Raji (cell line): ENCODE results near the gene ABCD1.

Source experiments
- POLR2A ChIP-seq: IDR thresholded peaks from 2 replicates; pipeline ENCODE4 v1.6.1; 2011; ENCODE audit warnings: low read depth, low read length, control low read depth; ENCODE audit not compliant: insufficient read depth

The ABCD1 gene

DNA sequence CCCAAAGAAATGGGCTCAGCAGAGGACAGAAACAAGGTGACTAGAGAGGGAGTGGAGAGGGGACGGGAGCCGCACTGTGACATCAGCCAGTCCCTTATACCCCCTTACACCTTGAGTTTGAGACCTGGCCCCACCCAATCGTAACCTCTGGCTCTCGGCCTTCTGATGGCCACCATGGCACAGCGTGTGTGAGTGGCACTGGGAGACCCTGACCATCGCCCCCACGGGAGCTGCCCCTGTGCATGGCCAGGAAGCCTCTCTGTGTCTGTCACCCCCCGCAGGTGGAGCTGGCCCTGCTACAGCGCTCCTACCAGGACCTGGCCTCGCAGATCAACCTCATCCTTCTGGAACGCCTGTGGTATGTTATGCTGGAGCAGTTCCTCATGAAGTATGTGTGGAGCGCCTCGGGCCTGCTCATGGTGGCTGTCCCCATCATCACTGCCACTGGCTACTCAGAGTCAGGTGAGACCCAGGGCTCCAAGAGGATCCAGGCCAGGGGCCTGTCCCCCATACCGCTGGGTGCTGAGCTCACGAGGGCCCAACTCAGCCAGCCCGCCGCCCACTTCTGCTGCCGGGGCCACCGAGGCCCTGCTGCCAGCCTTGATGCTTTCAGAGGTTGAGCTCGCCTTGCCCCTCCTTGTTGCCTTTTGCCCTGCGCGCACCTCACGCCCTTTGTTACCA, 4.4 kb downstream of the ABCD1 start:
- no peak for TF ChIP-seq POLR2A

DNA sequence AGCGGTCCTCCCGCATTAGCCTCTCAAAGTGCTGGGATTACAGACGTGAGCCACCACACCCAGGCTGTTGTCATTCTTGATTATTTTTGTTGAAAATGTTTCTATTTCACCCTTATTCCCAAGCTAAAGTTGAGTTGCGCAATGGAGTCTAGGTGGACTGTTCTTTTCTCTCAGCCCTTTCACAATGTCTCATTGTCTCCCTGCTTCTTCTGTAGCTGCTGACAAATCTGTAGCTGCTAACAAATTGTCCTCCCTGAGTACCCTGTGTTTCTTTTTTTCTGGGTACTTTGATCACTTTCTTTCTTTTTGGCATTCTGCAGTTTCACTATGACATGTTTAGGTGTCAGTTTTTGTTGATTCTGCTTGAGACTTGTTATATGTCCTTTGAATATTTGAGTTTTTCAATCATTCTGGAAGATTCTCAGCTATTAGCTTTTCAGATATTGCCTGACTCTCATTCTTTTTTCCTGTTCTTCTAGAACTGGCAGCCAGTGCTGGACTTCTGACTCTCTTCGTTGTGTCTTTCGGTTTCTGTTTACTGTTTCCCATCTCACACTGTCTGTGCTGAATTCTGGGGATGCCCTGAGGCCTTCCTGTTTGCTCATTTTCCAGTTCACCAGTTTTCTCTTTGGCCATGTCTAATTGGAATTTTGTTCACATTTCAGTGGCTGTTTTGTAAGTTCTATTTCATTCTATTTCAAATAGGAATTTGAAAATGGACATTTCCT, 6.6 kb downstream of the ABCD1 start:
- TF ChIP-seq POLR2A, result no peak

DNA sequence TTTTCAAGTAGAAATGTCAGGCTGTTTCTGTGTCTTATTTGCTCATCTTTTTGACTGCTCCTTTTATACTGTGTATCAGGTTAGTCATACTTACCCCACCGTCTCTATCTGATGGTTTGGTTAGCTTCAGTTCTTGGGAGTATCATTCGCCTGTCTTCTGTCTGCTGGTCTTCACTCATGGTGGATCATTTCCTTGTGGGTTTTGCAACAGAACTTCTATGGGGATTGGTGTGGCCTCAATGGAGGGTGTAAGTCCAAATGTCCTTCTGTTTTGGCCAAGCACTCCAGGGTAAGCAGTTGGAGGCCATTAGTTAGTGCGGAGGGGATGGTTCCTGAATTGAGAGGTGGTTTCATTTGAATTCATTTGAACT, 7.2 kb downstream of the ABCD1 start:
- TF ChIP-seq POLR2A, result no peak

- no peak for TF ChIP-seq POLR2A
These were observed 7.7 kb downstream of the ABCD1 start for GRCh38 chrX:153732401-153732800.

GRCh38 chrX:153733651-153734240, 9.1 kb downstream of the ABCD1 start:
- TF ChIP-seq POLR2A, result no peak

DNA sequence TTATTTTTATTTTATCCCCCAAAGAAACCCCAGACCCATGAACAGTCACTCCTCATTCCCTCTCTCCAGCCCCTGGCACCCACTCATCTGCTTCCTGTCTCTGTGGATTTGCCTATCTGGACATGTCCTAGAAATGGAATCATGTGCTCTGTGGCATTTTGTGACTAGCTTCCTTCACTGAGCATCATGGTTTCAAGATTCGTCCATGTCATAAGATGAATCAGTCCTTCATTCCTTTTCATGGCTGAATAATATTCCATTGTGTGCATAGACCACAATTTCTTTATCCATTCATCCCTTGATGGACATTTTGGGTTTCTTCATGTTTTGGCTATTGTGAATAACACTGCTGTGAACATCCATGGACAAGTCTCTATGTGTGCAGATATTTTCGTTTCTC, 10.2 kb downstream of the ABCD1 start:
- no peak for TF ChIP-seq POLR2A

- TF ChIP-seq POLR2A, result no peak
These were observed 10.6 kb downstream of the ABCD1 start for GRCh38 chrX:153735274-153735673.

- TF ChIP-seq POLR2A, result no peak
These were observed 11.6 kb downstream of the ABCD1 start for GRCh38 chrX:153736071-153736820.

- no peak for TF ChIP-seq POLR2A
These were observed 12.3 kb downstream of the ABCD1 start for GRCh38 chrX:153736871-153737441.

GRCh38 chrX:153738056-153738605, 13.5 kb downstream of the ABCD1 start:
- TF ChIP-seq POLR2A, result no peak

DNA sequence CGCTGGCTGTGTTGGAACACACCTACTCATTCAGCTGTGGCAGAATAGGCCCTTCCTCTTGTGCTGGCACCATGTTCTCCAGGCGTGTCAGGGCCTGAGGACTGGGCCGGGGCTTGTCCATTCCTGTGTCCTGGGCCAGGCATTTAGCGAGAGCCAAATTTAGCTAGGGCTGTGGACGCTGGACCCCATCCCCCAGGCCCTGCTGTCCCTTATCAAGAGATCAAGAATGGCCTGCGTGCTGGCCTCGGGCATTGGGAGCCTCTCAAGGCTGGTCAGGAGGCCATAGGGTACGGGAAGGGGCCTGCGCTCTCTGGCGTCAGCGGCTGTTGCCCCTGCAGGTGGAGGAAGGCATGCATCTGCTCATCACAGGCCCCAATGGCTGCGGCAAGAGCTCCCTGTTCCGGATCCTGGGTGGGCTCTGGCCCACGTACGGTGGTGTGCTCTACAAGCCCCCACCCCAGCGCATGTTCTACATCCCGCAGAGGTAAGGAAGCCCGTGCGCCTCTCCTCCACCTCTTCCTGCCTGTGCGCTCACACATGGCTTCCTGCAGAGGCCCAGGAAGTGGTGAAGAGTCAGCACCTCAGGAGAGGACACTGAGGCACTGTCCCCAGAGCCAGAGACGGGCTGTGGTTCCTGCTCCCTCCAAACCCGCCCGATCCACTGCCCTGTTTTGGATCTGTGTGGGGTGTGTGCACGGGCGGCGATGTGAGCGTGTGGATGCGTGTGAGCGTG, 15.3 kb downstream of the ABCD1 start:
- TF ChIP-seq POLR2A, result no peak

GRCh38 chrX:153740631-153741222, 16.1 kb downstream of the ABCD1 start:
- no peak for TF ChIP-seq POLR2A

DNA sequence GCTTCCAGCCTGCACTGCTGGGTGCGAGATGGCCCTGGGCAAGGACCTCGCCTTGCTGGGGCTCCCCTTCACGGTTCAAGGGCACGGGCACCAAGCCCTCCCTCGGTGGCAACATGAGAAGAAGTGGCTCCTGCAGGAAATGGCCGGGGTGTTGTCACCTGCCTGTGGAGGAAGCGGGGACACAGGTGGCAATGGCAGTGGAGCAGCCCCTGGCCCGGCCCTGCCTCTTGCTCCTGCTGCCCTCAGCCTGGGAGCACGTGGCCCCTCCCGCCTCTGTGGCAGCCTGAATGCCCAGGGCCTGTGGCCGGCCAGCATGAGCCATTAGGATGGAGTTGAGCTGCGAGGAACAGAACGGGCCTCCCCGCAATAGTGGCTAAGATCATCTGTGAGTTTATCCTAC, 16.8 kb downstream of the ABCD1 start:
- TF ChIP-seq POLR2A, result no peak
